PC-3 (cell line): Measurements from ENCODE around the gene CPLX1.

Source experiments
- CTCF ChIP-seq: fragments of 300-600 bp; sonication (generic); conservative IDR thresholded peaks from 2 replicates; pipeline ENCODE4 v1.5.1; 2017; ENCODE audit warnings: antibody characterized with exemption, low read depth, mild to moderate bottlenecking, low read length
- EZH2phosphoT487 ChIP-seq: fragments of 300-600 bp; sonication (generic); IDR thresholded peaks from 2 replicates; pipeline ENCODE4 v1.6.1; 2018; ENCODE audit warnings: mild to moderate bottlenecking, antibody characterized with exemption, low read length, borderline replicate concordance

- no peak for TF ChIP-seq EZH2phosphoT487
- no peak for TF ChIP-seq CTCF
Observed at GRCh38 chr4:788006-788635, 37.8 kb downstream of the CPLX1 start.
